Upper lobe of right lung (tissue), 1 donor: Measurements from ENCODE around the gene TLR3. TPM values are rescaled to one million over a fixed set of nuclear protein-coding genes. Genes with fewer than 3 reads are reported as not detected.

Experiments
- ATAC-seq: fragments of 200-7000 bp; cut with Tn5 transposase; one replicate; pipeline ENCODE4 v1.9.1; 2020; ENCODE audit warnings: mild to moderate bottlenecking, moderate library complexity
- DNase-seq: peaks from one replicate; pipeline ENCODE4 v3.0.0-alpha.2; 2020
- H3K27ac ChIP-seq: fragments of 200-600 bp; one replicate; pipeline ENCODE4 v1.8.0; 2022
- H3K27me3 ChIP-seq: fragments of 200-600 bp; one replicate; pipeline ENCODE4 v1.8.0; 2022; ENCODE audit warnings: mild to moderate bottlenecking
- H3K36me3 ChIP-seq: fragments of 200-600 bp; one replicate; pipeline ENCODE4 v1.8.0; 2022
- H3K4me1 ChIP-seq: fragments of 200-600 bp; one replicate; pipeline ENCODE4 v1.8.0; 2022
- H3K4me3 ChIP-seq: fragments of 200-600 bp; one replicate; pipeline ENCODE4 v1.8.0; 2022; ENCODE audit warnings: mild to moderate bottlenecking
- H3K9me3 ChIP-seq: fragments of 200-600 bp; one replicate; pipeline ENCODE4 v1.8.0; 2022
- CTCF ChIP-seq: fragments of 200-600 bp; IDR thresholded peaks from one replicate; pipeline ENCODE4 v1.8.0; 2022; ENCODE audit warnings: antibody characterized with exemption
- intact Hi-C: fragments of 100-400 bp; cut with DNase I; formaldehyde crosslinking; loops from one replicate; pipeline ENCODE4 v1.11.0; 2022
- total RNA-seq: library from RNA; stranded (reverse); fragmentation: NEBNext Ultra II Directional; extraction: Animal tissue kit (Norgen Biotek cat#: 25700); gene quantifications from one replicate; pipeline ENCODE4 v1.2.1, GENCODE V29; 2021
- donor health status: DM: no; HTN: yes; CAD: no; lungs with severe emphysema.

The TLR3 gene
- total RNA-seq, 1 donor from 2014 or later = 28.5 TPM

DNA sequence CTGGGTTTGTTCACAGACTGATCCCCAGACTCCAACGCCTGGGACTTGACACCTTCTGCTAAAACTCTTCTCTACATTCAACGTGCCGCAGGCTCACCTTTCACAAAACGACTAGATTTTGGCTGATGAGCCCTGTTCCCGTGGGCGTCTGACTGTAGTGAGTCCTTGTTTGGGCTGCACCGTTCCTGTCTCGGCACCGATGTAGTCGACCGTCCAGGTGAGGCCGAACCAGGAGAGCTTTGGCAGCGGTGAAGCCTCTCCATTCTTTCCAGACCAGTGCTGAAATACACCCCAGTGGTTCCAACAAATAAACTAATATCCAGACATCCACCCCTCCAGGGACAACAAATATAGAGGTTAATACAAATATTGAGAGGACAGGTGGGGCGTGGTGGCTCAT, 45.0 kb upstream of the TLR3 start:
- Histone ChIP-seq H3K4me1 (peaks cover 8% of the 10 kb centered on the region), H3K9me3 (no peaks in the 10 kb centered on the region), H3K36me3 (no peaks in the 10 kb centered on the region), H3K27me3 (no peaks in the 10 kb centered on the region), H3K27ac (no peak overlapping the region), H3K4me3 (no peak overlapping the region)
- TF ChIP-seq CTCF = no peak
- intact Hi-C loops = loop anchor here (10.0 kb wide), 1 partner anchor 379 kb away; no protein-coding TSS in a partner anchor
- ATAC-seq = no peak
- DNase-seq = no peak

- intact Hi-C loops = loop anchor here (10.0 kb wide), 1 partner anchor 380 kb away; no protein-coding TSS in a partner anchor
- H3K27me3 ChIP-seq = no peaks in the 10 kb centered on the region
- TF ChIP-seq CTCF = no peak
- H3K4me3 ChIP-seq = no peak overlapping the region
- DNase-seq (no peak), ATAC-seq (no peak)
- H3K27ac ChIP-seq = no peak overlapping the region
- H3K4me1 ChIP-seq = peaks cover 13% of the 10 kb centered on the region
- no peaks in the 10 kb centered on the region for H3K36me3 ChIP-seq
- H3K9me3 ChIP-seq = no peaks in the 10 kb centered on the region
Observed at GRCh38 chr4:186024637-186025407, 44.1 kb upstream of the TLR3 start.

DNA sequence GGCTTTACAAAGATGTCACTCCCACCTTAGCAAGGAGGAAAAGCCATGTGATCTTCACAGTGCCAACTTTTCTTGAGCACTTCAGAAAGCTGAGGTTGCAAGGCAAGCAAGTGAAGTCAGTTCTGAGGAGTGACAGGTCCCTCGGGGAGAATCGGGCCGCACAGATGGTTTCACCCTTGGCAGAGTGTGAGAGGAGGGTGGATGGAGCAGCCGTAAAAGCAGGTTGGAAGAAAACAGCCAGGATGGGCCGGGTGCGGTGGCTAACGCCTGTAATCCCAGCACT, 43.6 kb upstream of the TLR3 start:
- ATAC-seq (no peak), DNase-seq (no peak)
- Histone ChIP-seq H3K27me3 (no peaks in the 10 kb centered on the region), H3K4me1 (peaks cover 16% of the 10 kb centered on the region), H3K9me3 (no peaks in the 10 kb centered on the region), H3K27ac (no peak overlapping the region), H3K36me3 (no peaks in the 10 kb centered on the region), H3K4me3 (no peak overlapping the region)
- intact Hi-C loops = loop anchor here (10.0 kb wide), 1 partner anchor 381 kb away; no protein-coding TSS in a partner anchor
- no peak for TF ChIP-seq CTCF

GRCh38 chr4:186027405-186027804, 41.6 kb upstream of the TLR3 start:
- no peaks in the 10 kb centered on the region for H3K27me3 ChIP-seq
- intact Hi-C loops = loop anchor here (10.0 kb wide), 1 partner anchor 383 kb away; no protein-coding TSS in a partner anchor
- DNase-seq = no peak
- no peak overlapping the region for H3K4me3 ChIP-seq
- TF ChIP-seq CTCF = no peak
- peaks cover 19% of the 10 kb centered on the region for H3K4me1 ChIP-seq
- peak overlapping the region; percentile 11 for H3K27ac ChIP-seq
- H3K9me3 ChIP-seq = no peaks in the 10 kb centered on the region
- H3K36me3 ChIP-seq = no peaks in the 10 kb centered on the region
- ATAC-seq = no peak

- Histone ChIP-seq H3K4me1 (peaks cover 19% of the 10 kb centered on the region), H3K4me3 (no peak overlapping the region), H3K36me3 (no peaks in the 10 kb centered on the region), H3K27me3 (no peaks in the 10 kb centered on the region), H3K27ac (peak overlapping the region; percentile 65), H3K9me3 (no peaks in the 10 kb centered on the region)
- peak; percentile 80 for ATAC-seq
- peak; percentile 71 for DNase-seq
- intact Hi-C loops = loop anchor here (10.0 kb wide), 1 partner anchor 385 kb away; no protein-coding TSS in a partner anchor
- TF ChIP-seq CTCF = no peak
Observed at GRCh38 chr4:186029571-186030398, 39.2 kb upstream of the TLR3 start.
